K562 (cell line): ENCODE measurements around the gene ENTREP3. TPM values are rescaled to one million over a fixed set of nuclear protein-coding genes. Genes with fewer than 3 reads are reported as not detected.
A peak's percentile ranks its signal among the peaks of the same experiment; 100 is the strongest.

Experiments used
- EP400 ChIP-seq: fragments of 450-650 bp; IDR thresholded peaks from 2 replicates; pipeline ENCODE4 v1.6.1; 2017; ENCODE audit warnings: antibody characterized with exemption, mild to moderate bottlenecking, moderate library complexity
- ERF ChIP-seq: fragments of 450-650 bp; formaldehyde crosslinking; IDR thresholded peaks from 2 replicates; pipeline ENCODE4 v1.4.0; 2020; ENCODE audit warnings: mild to moderate bottlenecking, mixed read lengths
- ETV5 ChIP-seq: sonication (generic); formaldehyde crosslinking; IDR thresholded peaks from 2 replicates; pipeline ENCODE4 v1.4.0; 2020; ENCODE audit warnings: low read depth, mild to moderate bottlenecking, missing genetic modification reagents
- FOSL1 ChIP-seq: fragments of 200-800 bp; sonication (Bioruptor generic); conservative IDR thresholded peaks from 2 replicates; pipeline ENCODE4 v1.6.1; 2016; ENCODE audit warnings: missing genetic modification characterization, missing compliant biosample characterization
- GATAD2B ChIP-seq: fragments of 450-650 bp; IDR thresholded peaks from 2 replicates; pipeline ENCODE4 v1.6.1; 2017; ENCODE audit warnings: mild to moderate bottlenecking, borderline replicate concordance
- HDAC1 ChIP-seq, 2 experiments: fragments of 450-650 bp; IDR thresholded peaks; 2 replicates each; pipeline ENCODE4 v1.6.1; 2016 to 2017; ENCODE audit warnings: inconsistent platforms in 1 of 2, mild to moderate bottlenecking in 1 of 2, moderate library complexity in 1 of 2
- KDM2B ChIP-seq: fragments of 250-450 bp; sonication (Bioruptor Pico); IDR thresholded peaks from 2 replicates; pipeline ENCODE4 v1.8.0; 2021; ENCODE audit warnings: mild to moderate bottlenecking, moderate library complexity
- KHSRP ChIP-seq: fragments of 450-650 bp; IDR thresholded peaks from 2 replicates; pipeline ENCODE4 v1.6.1; 2017
- MECOM ChIP-seq: fragments of 250-450 bp; sonication (Bioruptor Pico); IDR thresholded peaks from 2 replicates; pipeline ENCODE4 v1.8.0; 2022; ENCODE audit warnings: inconsistent platforms
- NELFE ChIP-seq: IDR thresholded peaks from 2 replicates; pipeline ENCODE4 v1.6.1; 2011; ENCODE audit warnings: mild to moderate bottlenecking; ENCODE audit not compliant: insufficient read depth, insufficient read length
- TAF1 ChIP-seq: IDR thresholded peaks from 2 replicates; pipeline ENCODE4 v1.6.1; 2011; ENCODE audit warnings: mild to moderate bottlenecking, low read length, moderate library complexity; ENCODE audit not compliant: insufficient read depth, control insufficient read depth, severe bottlenecking; ENCODE audit errors: extremely low read depth
- ZFX ChIP-seq: sonication (generic); formaldehyde crosslinking; IDR thresholded peaks from 2 replicates; pipeline ENCODE4 v1.8.0; 2022; ENCODE audit warnings: mild to moderate bottlenecking, missing genetic modification reagents, moderate library complexity
- ZNF561 ChIP-seq: fragments of 450-650 bp; formaldehyde crosslinking; conservative IDR thresholded peaks from 2 replicates; pipeline ENCODE4 v1.4.0; 2020; ENCODE audit warnings: mild to moderate bottlenecking, moderate library complexity
- polyA plus RNA-seq, 8 experiments: library from polyadenylated mRNA; depleted of rRNA in 4 of 8; stranded (reverse) in 5 of 8; unstranded in 3 of 8; fragments of >200 nt; fragmentation: Nextera tagmentation in 2 of 8; fragmentation: Illumina TruSeq in 1 of 8; extraction: Ambion mirVana in 2 of 8; extraction: Trizol in 1 of 8; gene quantifications; 2 replicates each; pipeline versions ENCODE4 v1.2.1 to v1.2.3, GENCODE V29; 2011 to 2014; ENCODE audit warnings: inconsistent platforms in 1 of 8, missing spikeins in 1 of 8
- total RNA-seq, 7 experiments: library from RNA; depleted of rRNA in 6 of 7; stranded (reverse); fragments of >200 nt in 6 of 7; fragmentation: Illumina TruSeq in 2 of 7; extraction: Trizol in 2 of 7; gene quantifications; 2 replicates each; pipeline versions ENCODE4 v1.2.1 to v1.2.3, GENCODE V29; 2011 to 2021; ENCODE audit warnings: low replicate concordance in 1 of 7
- TF ChIP-seq, protein P1 (sequence below), 2 experiments: fragments of 450-650 bp; formaldehyde crosslinking in 1 of 2; IDR thresholded peaks; 2 replicates each; pipeline versions ENCODE4 v1.4.0 to v1.6.1; 2014 to 2020; ENCODE audit warnings: mild to moderate bottlenecking in 2 of 2, borderline replicate concordance in 1 of 2, low read depth in 1 of 2
- TF ChIP-seq, protein P2 (sequence below): sonication (generic); formaldehyde crosslinking; IDR thresholded peaks from 2 replicates; pipeline ENCODE4 v1.8.0; 2022; ENCODE audit warnings: mild to moderate bottlenecking, low read depth, missing genetic modification reagents
- TF ChIP-seq, protein P3 (sequence below): fragments of 250-450 bp; sonication (Bioruptor Pico); IDR thresholded peaks from 2 replicates; pipeline ENCODE4 v1.5.0; 2022; ENCODE audit warnings: mild to moderate bottlenecking

ENTREP3 gene
- total and polyA plus RNA-seq, 9 of the 15 experiments (the other 6 are each of a cell fraction or from before 2014, with no cell fraction given) = 1.9 to 41.8 (median 5.9) TPM

DNA sequence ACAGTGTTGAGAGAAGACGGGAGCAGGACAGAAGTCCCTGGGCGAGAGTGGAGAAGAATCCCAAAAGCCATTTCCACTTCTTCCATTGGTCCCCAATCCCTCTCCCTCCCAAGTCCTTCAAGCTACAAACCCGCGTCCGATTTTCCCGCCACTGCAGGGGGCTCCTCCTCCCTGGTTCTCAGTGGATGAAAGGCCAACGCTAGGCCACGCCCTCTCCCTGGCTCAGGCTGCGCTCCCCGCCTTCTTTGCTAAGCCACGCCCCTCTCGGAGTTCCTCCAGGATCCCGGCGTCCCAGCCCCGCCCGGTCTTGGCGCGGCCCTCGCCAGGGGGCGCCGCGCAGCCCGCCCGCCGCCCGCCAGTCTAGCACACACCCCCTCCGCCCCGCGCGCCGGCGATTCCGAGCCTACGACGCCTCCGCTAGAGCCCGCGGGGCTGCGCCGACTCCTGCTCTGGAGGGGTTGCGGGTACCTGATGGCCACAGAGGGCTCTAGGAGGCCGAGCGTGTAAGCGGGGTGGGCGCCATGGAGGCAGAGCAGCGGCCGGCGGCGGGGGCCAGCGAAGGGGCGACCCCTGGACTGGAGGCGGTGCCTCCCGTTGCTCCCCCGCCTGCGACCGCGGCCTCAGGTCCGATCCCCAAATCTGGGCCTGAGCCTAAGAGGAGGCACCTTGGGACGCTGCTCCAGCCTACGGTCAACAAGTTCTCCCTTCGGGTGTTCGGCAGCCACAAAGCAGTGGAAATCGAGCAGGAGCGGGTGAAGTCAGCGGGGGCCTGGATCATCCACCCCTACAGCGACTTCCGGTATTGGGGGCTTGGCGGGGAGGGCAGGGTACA lies 22.0 kb upstream of the ENTREP3 start, which contains the start of gene HCN3 (continued):
- TF ChIP-seq, protein P1, sequence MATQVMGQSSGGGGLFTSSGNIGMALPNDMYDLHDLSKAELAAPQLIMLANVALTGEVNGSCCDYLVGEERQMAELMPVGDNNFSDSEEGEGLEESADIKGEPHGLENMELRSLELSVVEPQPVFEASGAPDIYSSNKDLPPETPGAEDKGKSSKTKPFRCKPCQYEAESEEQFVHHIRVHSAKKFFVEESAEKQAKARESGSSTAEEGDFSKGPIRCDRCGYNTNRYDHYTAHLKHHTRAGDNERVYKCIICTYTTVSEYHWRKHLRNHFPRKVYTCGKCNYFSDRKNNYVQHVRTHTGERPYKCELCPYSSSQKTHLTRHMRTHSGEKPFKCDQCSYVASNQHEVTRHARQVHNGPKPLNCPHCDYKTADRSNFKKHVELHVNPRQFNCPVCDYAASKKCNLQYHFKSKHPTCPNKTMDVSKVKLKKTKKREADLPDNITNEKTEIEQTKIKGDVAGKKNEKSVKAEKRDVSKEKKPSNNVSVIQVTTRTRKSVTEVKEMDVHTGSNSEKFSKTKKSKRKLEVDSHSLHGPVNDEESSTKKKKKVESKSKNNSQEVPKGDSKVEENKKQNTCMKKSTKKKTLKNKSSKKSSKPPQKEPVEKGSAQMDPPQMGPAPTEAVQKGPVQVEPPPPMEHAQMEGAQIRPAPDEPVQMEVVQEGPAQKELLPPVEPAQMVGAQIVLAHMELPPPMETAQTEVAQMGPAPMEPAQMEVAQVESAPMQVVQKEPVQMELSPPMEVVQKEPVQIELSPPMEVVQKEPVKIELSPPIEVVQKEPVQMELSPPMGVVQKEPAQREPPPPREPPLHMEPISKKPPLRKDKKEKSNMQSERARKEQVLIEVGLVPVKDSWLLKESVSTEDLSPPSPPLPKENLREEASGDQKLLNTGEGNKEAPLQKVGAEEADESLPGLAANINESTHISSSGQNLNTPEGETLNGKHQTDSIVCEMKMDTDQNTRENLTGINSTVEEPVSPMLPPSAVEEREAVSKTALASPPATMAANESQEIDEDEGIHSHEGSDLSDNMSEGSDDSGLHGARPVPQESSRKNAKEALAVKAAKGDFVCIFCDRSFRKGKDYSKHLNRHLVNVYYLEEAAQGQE (IDR thresholded peaks at IDR 0.05; ENCODE audit: borderline replicate concordance) = peak; percentile 82
- TF ChIP-seq, protein P1 (CRISPR knock-in tag; IDR thresholded peaks at IDR 0.05; ENCODE audit: low read depth) = peak; percentile 82; the same call in 1 of the 2 replicates
- no peak for TF ChIP-seq NELFE
- TF ChIP-seq ERF (CRISPR knock-in tag) = no peak
- peak in 1 of 2 experiments; percentile 62; a peak in 1 of 4 replicates for TF ChIP-seq HDAC1 (IDR thresholded peaks at IDR 0.05)
- peak; percentile 52; the same call in 1 of the 2 replicates for TF ChIP-seq GATAD2B
- no peak for TF ChIP-seq KHSRP
- TF ChIP-seq, protein P2, sequence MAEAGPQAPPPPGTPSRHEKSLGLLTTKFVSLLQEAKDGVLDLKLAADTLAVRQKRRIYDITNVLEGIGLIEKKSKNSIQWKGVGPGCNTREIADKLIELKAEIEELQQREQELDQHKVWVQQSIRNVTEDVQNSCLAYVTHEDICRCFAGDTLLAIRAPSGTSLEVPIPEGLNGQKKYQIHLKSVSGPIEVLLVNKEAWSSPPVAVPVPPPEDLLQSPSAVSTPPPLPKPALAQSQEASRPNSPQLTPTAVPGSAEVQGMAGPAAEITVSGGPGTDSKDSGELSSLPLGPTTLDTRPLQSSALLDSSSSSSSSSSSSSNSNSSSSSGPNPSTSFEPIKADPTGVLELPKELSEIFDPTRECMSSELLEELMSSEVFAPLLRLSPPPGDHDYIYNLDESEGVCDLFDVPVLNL (CRISPR knock-in tag) = peak; percentile 97
- peak; percentile 29 for TF ChIP-seq TAF1
- TF ChIP-seq MECOM (CRISPR knock-in tag) = no peak
- 0 out of 2 replicates have a peak, but pooled peaks have one; percentile 26 for TF ChIP-seq KDM2B
- TF ChIP-seq ZNF561 (CRISPR knock-in tag) = no peak
- TF ChIP-seq ETV5 = no peak
- TF ChIP-seq EP400 = no peak
- no peak for TF ChIP-seq FOSL1 (tag)
- 0 out of 2 replicates have a peak, but pooled peaks have one; percentile 34 for TF ChIP-seq ZFX (CRISPR knock-in tag)
- TF ChIP-seq, protein P3, sequence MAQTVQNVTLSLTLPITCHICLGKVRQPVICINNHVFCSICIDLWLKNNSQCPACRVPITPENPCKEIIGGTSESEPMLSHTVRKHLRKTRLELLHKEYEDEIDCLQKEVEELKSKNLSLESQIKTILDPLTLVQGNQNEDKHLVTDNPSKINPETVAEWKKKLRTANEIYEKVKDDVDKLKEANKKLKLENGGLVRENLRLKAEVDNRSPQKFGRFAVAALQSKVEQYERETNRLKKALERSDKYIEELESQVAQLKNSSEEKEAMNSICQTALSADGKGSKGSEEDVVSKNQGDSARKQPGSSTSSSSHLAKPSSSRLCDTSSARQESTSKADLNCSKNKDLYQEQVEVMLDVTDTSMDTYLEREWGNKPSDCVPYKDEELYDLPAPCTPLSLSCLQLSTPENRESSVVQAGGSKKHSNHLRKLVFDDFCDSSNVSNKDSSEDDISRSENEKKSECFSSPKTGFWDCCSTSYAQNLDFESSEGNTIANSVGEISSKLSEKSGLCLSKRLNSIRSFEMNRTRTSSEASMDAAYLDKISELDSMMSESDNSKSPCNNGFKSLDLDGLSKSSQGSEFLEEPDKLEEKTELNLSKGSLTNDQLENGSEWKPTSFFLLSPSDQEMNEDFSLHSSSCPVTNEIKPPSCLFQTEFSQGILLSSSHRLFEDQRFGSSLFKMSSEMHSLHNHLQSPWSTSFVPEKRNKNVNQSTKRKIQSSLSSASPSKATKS (CRISPR knock-in tag) = no peak
